HG03196 (cell line): ENCODE data around the gene PYROXD2.

Experiments used
- ATAC-seq: cut with Tn5 transposase; IDR thresholded peaks from one replicate; pipeline ENCODE4 v1.9.1; 2021; ENCODE audit not compliant: unreplicated experiment

Gene PYROXD2

DNA sequence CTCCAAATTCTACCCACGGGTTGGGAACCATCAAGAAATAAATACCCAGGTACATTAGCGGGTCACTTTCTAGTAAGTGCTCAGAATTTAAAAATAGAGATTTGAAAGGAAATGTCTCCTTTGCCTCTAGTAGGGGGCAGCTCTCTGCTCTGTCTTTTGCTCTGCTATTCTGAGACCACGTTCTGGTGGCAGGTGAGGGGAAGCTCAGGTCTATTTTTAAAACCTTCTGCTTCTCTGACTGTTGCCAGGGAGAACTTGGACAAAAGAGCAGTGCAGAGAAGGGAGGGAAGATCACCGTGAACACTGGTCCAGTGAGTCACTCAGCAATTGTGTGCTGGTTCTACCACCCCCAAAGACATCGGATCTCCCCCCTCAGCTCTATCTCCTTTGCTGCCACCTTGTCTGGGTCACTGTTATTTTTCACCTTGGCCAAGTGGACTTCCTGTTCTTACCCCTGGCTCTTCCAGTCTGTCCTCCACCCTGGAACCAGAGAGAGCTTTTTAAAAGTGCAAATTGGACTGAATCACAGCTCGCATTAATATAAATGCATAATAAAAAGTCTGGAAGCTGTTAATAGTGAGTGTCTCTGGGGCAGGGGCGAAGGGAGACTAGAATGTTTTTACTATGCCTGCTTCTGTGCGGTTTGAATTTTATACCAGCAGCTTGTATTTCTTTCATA lies 74.6 kb downstream of the PYROXD2 start:
- peak; percentile 40 for ATAC-seq

GRCh38 chr10:98339799-98340198 lies 75.2 kb downstream of the PYROXD2 start:
- ATAC-seq = peak; percentile 91

DNA sequence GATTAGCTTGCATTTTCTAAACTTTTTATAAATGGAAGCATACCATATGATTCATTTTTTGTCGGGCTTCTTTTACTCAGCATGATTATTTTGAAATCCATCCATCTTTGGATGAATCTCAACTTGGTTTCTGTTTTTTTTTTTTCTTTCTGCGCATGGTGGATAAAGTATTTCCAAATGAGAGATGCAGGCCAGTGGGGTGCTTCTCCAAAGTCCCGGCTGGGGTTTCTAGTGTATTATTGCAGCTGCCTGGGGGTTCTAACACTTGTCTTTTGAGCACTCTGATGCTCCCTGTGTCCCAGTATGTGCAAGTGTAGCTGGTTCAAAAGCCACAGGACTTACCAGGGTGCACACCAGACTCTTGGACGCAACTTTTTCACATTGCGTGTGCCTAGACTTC lies 76.1 kb downstream of the PYROXD2 start:
- no peak for ATAC-seq

GRCh38 chr10:98338318-98338717 lies 76.7 kb downstream of the PYROXD2 start:
- no peak for ATAC-seq

DNA sequence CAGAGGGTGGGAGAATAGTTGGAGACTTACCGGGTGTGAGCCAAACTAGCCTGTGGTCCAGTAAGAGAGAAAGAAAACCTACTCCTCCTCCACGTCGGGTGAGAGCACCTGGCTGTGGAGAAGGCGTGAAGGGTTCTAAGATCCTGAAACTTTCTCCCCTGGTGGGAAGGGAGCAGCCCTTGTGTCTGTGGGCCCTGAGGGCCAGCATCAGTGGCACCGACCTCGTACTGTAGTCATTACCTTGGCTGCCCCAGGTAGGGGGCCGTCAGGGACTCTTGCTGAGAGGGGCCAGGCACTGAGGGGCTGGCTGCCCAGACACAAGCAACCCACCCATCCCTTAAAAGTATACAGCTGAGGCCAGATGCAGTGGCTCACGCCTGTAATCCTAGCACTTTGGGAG lies 77.5 kb downstream of the PYROXD2 start:
- ATAC-seq = no peak
